ENCODE data around the gene OR13C9.

DNA sequence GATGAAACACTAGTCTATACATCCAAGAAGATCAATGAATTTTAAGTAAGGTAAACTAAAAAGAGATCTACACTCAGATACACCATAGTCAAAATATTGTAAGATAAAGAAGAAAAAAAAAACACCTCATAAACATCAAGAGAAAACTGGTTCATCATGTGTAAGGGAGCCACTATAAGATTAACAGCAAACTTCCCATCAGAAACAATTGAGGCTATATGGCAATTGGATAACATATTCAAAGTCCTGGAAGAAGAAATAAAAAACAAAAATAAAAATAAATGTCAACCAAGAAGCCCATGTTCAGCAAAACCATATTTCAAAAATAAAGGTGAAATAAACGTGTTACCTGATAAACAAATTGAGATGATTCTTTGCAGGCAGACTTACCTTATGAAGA lies 45.4 kb downstream of the OR13C9 start:
- no peak for TF ChIP-seq POLR2A (IDR thresholded peaks at IDR 0.05; ENCODE audit: low read depth, low read length)
- TF ChIP-seq POLR2AphosphoS5 (IDR thresholded peaks at IDR 0.05; ENCODE audit: low read depth, low read length) = no peak

Data from GM12892 (cell line).